Skin of body (tissue), 2 donors: ENCODE measurements around the gene UGT1A5. TPM values are rescaled to one million over a fixed set of nuclear protein-coding genes. Genes with fewer than 3 reads are reported as not detected.
"Not testable (repeated sequence)": the region's sequence is repeated elsewhere in the genome, so short reads cannot be mapped to it uniquely, and the experiment has no call there.

ENCODE experiments used
- DNase-seq: peaks from one replicate; lab custom pipeline; 2025; lab: John Stamatoyannopoulos, UW
- total RNA-seq: library from RNA; depleted of rRNA; stranded (reverse); fragments of >200 nt; gene quantifications from one replicate; pipeline ENCODE4 v1.2.3, GENCODE V29; 2014

Gene UGT1A5
- total RNA-seq, 1 donor from 2014 or later = not detected

DNA sequence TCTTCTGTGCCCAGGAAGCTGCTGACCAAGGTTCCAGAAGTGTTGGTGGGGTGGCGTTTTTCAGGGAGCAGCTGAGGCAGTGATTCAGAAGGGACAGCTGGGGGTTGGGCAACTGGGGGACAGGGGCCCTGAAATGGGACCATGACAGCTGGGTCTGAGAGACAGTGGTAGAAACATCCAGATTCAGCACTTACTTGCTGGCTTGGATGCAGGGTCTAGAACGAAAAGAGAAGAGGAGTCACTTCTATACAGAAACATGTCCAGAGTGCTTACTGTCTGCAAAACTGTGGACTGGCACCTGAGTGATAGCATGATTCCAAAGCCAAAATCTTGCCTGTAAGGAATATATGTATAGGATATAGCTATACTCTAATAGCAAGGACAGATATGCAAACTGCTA is 33.1 kb downstream of the UGT1A5 start:
- not testable (repeated sequence) for DNase-seq

DNA sequence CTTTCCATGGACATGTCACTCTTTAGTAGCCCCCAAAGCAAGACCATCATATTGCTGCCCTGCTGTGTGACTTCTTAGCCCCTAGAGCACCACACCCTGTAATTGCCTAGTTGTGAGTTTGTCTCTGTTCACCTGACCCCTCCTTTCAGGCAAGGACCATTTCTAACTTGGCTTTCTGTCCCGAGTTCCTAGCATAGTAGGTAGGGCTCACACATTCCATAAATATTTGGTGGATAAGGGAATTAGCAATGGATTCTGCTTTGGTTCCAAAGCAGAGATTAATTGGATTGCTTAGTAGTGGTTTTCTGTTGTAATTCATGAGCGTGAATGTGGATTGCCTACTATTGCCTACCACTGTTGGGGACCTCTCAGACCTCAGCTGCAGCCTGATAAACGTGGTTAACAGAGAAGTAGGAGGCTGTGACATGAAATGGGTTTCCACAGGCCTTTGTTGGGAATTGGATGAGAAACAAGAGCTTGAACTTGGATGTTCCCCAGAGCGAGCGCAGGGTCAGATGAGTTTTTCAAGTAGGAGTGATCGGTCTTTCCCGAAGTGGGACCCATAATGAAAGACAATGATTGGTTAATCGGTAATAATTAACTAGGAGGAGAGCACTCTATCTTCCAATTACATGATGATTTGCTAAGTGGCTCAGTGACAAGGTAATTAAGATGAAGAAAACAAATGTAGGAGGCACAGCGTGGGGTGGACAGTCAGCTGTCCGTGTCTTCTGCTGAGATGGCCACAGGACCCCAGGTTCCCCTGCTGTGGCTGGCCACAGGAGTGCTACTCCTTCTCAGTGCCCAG is 34.0 kb downstream of the UGT1A5 start:
- no peak for DNase-seq

DNA sequence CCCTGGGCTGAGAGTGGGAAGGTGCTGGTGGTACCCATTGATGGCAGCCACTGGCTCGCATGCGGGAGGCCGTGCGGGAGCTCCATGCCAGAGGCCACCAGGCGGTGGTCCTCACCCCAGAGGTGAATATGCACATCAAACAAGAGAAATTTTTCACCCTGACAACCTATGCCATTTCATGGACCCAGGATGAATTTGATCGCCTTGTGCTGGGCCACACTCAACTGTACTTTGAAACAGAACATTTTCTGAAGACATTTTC is 34.5 kb downstream of the UGT1A5 start:
- no peak for DNase-seq

DNA sequence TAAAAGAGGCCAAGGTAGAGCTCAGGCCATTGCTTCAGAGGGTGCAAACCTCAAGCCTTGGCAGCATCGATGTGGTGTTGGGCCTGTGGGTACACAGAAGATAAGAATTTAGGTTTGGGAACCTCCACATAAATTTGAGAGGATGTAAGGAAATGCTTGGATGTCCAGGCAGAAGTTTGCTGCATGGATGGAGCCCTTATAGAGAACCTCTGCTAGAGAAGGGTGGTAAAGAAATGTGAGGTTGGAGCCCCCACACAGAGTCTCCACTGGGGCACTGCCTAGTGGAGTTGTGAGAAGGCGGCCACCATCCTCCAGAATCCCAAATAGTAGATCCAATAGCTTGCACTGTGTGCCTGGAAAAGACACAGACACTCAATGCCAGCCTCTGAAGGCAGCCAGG is 38.0 kb downstream of the UGT1A5 start:
- DNase-seq = not testable (repeated sequence)

GRCh38 chr2:233751212-233752009 is 38.7 kb downstream of the UGT1A5 start:
- DNase-seq = not testable (repeated sequence)

DNA sequence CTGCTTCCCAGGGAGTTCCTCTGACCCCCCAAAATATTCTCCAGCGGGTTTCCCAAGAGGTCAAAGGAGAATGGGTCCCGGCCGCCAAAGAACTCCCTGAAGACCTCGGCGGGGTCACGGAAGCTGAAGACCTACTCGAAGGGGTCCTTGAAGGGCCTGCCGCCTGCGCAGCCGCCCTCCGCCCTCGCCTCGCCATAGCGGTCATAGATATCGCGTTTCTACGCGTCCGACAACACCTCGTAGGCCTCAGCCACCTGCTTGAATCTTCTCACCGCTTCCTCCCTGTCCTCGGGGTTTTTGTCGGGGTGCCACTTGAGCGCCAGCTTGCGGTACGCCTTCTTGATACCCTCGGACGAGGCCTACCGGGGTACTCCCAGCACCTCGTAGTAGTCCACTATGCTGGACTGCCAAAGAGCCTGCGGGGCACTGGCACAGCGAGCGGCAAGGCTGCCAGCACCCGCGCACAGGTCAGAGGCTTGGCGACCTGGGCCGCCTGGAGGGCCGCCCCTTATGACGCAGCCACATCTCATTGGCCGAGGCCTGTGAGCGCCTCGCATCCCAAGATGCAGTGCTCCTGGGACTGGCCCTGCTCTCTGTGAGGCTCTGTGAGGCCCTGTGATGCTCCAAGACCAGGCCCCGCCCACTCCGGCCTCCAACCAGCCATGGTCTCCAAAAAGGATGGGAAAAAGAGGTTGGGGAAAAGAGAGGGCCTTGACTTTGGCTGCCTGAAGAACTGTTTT is 42.3 kb downstream of the UGT1A5 start:
- no peak for DNase-seq

DNA sequence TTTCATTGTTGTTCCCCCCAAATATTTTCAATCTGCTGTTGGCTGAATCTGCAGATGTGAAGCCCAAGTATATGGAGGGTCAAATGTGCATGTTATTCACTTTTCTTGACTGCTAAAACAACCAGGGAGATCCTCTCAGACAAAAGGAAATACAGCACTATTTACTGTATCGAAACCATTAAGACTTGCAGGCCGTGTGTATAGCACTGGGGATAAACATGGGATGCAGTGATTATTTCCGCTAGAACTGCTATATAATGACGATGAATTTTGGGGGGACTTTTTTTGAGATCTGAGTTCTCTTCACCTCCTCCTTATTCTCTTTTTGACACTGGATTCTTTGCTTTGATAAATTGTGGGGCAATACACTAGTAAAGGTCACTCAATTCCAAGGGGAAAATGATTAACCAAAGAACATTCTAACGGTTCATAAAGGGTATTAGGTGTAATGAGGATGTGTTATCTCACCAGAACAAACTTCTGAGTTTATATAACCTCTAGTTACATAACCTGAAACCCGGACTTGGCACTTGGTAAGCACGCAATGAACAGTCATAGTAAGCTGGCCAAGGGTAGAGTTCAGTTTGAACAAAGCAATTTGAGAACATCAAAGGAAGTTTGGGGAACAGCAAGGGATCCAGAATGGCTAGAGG is 43.8 kb downstream of the UGT1A5 start:
- no peak for DNase-seq

DNA sequence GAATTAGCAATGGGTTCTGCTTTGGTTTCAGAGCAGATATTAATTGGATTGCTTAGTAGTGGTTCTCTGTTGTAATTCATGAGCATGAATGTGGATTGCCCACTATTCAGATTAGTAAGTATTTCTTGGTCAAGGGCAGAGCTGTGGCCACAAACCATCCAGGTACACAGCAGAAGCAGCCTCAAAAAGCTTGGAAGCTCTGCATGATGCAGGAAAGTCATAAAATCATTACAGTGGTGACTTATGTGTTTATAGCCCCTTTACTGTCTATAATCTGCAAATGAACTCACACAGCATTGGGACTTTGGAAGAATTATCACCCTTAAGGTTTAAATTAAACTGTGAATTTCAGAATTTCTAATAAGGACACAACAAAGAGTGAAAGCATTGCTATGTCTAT is 45.4 kb downstream of the UGT1A5 start:
- DNase-seq = no peak

DNA sequence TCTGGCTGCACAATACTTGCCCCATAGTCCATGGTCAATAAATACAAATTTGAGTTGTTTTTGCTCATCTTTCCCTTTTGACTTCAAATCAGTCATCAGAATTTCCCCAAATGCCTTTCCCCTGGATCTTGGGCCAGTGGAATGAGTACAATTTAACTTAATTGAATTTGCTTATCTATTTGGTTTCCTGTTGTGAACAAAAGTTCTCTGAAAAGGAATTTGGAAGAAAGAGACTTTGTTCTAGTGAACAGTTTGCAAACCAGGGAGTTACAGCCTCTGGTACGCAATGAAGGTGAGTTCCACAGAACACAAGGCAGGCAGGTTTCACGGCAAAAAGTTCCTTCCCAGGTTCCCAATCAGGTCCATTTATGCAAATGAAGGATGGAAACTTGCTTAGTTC is 46.1 kb downstream of the UGT1A5 start:
- DNase-seq = no peak

DNA sequence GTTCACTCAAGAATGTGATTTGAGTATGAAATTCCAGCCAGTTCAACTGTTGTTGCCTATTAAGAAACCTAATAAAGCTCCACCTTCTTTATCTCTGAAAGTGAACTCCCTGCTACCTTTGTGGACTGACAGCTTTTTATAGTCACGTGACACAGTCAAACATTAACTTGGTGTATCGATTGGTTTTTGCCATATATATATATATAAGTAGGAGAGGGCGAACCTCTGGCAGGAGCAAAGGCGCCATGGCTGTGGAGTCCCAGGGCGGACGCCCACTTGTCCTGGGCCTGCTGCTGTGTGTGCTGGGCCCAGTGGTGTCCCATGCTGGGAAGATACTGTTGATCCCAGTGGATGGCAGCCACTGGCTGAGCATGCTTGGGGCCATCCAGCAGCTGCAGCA is 47.3 kb downstream of the UGT1A5 start, which contains the start of gene UGT1A1:
Gene UGT1A1 (plus strand): TSS at position 228 of the 400 bp plus-strand sequence. CDS start 18 bp downstream, at position 246.
- DNase-seq = no peak

DNA sequence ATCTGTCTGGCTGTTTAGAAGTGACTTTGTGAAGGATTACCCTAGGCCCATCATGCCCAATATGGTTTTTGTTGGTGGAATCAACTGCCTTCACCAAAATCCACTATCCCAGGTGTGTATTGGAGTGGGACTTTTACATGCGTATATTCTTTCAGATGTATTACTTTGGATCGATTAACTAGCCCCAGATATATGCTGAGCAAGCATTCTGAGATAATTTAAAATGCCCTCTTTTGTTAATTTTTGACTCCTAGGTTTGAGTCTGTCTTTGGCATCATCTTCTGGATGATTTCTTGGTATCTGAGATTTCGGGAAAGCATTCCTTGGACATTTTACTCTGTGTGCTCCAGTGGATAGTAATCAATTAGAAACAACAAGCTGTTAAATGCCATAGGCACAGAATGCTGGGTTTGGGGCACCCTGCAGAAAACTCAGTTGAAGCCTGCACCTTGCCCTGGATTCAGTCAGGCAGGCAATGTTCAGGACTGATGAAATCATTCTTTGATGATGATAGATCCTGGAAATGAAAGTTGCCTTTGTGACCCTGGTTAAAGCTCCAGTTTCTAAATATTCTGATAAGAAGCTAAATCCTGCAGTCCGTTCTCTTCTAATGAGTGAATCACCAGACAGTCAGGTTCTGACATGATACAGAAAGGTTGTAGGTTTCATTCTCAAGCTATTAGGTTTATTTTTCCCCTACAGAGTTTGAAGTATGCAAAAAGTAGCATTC is 48.5 kb downstream of the UGT1A5 start:
- DNase-seq = no peak

DNA sequence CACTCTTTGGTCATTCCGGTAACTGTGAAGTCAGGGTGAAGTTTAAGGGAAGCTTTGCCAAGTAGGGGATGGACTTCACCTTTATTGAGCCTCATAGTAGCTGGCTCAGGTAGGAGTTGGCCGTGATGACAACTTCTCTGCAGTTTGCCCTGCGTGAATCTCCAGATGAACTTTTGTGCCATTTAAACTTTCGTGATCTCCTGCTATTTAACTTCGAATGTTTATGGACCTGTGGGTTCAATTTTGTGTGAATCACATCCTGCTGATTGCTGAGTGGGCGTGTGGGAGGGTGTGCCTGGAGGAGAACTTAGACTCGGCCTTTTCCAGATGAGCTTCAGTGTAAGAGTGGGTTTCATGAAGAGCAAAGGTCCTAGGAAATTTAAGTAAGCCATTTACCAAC is 51.6 kb downstream of the UGT1A5 start:
- no peak for DNase-seq

DNA sequence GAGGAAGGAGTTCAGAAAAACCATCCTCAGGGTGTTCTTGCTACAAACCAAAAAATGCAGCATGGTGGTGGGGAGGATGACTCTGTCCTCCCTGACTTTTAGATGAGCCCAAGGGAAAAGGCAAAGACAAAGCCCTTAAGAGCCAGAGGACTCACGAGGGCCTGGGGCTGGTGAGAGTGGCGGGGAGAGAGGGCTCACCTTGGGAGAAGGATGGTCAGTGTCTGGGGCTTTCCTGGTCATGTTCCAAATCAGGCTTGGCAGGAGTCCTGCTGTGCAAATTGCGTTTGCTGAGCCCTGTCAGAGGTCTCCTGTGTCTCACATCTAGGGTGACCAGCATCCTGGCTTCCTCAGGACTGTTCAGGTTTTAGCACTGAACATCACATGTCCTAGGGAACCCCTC is 52.1 kb downstream of the UGT1A5 start:
- no peak for DNase-seq

DNA sequence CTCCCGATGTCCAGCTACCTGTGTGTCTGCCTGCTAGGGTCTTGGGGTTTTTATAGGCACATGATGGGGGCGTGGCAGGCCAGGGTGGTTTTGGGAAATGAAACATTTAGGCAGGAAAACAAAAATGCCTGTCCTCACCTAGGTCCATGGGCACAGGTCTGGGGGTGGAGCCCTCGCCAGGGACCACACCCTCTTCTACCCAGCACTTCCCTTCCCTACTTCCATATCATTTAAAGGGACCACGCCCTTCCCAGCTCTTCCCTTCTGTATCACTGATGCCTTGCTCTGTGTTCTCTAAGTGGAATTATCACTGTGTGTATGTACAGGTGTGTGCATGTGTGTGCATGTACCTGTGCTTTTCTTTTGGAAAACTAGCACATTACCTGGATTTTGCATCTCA is 53.7 kb downstream of the UGT1A5 start:
- DNase-seq = no peak

DNA sequence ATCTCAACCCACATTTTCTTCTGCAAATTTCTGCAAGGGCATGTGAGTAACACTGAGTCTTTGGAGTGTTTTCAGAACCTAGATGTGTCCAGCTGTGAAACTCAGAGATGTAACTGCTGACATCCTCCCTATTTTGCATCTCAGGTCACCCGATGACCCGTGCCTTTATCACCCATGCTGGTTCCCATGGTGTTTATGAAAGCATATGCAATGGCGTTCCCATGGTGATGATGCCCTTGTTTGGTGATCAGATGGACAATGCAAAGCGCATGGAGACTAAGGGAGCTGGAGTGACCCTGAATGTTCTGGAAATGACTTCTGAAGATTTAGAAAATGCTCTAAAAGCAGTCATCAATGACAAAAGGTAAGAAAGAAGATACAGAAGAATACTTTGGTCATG is 55.4 kb downstream of the UGT1A5 start:
- DNase-seq = no peak

- DNase-seq = no peak
Measured at GRCh38 chr2:233769260-233769659, 56.6 kb downstream of the UGT1A5 start.

DNA sequence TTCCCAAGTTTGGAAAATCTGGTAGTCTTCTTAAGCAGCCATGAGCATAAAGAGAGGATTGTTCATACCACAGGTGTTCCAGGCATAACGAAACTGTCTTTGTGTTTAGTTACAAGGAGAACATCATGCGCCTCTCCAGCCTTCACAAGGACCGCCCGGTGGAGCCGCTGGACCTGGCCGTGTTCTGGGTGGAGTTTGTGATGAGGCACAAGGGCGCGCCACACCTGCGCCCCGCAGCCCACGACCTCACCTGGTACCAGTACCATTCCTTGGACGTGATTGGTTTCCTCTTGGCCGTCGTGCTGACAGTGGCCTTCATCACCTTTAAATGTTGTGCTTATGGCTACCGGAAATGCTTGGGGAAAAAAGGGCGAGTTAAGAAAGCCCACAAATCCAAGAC is 59.4 kb downstream of the UGT1A5 start:
- DNase-seq = no peak

DNA sequence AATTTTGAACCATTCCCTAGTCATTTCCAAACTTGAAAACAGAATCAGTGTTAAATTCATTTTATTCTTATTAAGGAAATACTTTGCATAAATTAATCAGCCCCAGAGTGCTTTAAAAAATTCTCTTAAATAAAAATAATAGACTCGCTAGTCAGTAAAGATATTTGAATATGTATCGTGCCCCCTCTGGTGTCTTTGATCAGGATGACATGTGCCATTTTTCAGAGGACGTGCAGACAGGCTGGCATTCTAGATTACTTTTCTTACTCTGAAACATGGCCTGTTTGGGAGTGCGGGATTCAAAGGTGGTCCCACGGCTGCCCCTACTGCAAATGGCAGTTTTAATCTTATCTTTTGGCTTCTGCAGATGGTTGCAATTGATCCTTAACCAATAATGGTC is 59.9 kb downstream of the UGT1A5 start:
- DNase-seq = no peak

DNA sequence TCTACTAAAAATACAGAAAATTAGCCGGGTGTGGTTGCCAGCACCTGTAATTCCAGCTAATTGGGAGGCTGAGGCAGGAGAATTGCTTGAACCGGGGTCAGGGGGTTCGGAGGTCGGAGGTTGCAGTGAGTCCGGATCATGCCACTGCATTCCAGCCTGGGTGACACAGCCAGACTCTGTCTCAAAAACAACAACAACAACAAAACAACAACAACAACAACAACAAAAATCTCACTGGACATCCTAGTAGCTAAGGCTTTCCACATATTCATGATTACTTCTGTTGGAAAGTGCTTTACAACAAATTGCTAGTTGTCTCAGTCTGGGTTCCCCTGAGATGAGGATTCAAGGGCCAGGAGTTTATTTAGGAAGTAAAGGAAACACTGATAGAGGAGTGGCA is 61.1 kb downstream of the UGT1A5 start:
- DNase-seq = no peak

- DNase-seq = no peak
Measured at GRCh38 chr2:233775414-233775813, 62.7 kb downstream of the UGT1A5 start.

- no peak for DNase-seq
Measured at GRCh38 chr2:233778030-233778429, 65.3 kb downstream of the UGT1A5 start, which contains the start of gene MROH2A. Gene MROH2A, plus strand, starts transcription at chr2:233778330. Its CDS starts 1,029 bp downstream, at chr2:233779359.
